Activated CD4-positive, alpha-beta T cell treated with anti-CD3 and anti-CD28 coated beads, Interleukin-2, Interleukin-6, amounts not matched to agents 100 ng/mL and 50 ng/mL, durations not matched to agents 16 hours and 8 hours (primary cell): ENCODE data around the gene ATF6.

Experiments
- DNase-seq: peaks from one replicate; pipeline ENCODE4 v3.0.0-alpha.2; 2020

Gene ATF6

GRCh38 chr1:161907265-161907664, 141.1 kb downstream of the ATF6 start:
- no peak for DNase-seq

- DNase-seq, result no peak
Measured at GRCh38 chr1:161908264-161908663, 142.1 kb downstream of the ATF6 start.

- DNase-seq, result no peak
Measured at GRCh38 chr1:161910604-161911003, 144.5 kb downstream of the ATF6 start.

GRCh38 chr1:161913482-161914140, 147.5 kb downstream of the ATF6 start:
- no peak for DNase-seq

GRCh38 chr1:161914595-161914994, 148.5 kb downstream of the ATF6 start:
- DNase-seq, result no peak

GRCh38 chr1:161915051-161915503, 149.0 kb downstream of the ATF6 start:
- peak; percentile 38 for DNase-seq

- no peak for DNase-seq
Measured at GRCh38 chr1:161915978-161916377, 149.9 kb downstream of the ATF6 start.

- DNase-seq, result no peak
Measured at GRCh38 chr1:161919229-161919628, 153.1 kb downstream of the ATF6 start.

GRCh38 chr1:161921491-161921890, 155.4 kb downstream of the ATF6 start:
- no peak for DNase-seq

GRCh38 chr1:161921990-161922389, 155.9 kb downstream of the ATF6 start:
- no peak for DNase-seq

DNA sequence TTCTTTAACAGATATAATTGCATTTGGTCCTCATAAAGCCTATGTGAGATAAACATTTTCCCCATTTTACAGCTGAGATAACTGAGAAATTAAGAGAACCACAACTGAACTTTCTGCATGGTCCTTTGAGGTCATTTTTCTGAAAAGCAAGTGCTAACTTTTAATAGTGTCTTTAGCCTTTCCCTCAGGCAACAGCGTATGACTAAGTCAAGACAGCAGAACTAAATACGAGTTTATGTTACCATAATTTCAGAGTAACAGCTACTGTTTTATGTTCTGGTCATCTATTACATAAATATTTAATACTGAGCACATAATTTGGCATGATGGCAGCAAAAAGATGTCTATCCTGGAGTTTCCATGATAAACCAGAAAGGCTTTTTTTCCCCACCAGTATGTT, 161.9 kb downstream of the ATF6 start:
- DNase-seq, result no peak

DNA sequence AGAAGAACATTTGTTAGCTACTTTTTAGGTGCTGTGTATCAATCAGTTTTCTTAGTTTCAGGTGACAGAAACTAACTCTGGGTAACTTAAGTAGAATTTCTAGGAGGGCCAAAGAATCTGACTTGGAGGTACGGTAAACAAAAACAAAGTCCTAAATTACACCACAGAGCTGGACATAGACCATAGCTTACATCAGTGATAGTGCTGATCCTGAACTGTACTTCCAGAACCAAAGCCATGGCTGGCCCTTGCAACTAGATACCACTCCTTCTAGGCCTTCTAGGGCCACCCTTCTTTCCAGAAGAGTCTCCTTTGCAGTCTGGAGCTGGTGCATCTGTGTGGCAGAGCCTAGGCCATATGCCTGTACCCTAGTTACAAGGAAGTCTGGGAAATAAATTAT, 163.0 kb downstream of the ATF6 start:
- DNase-seq, result no peak

- no peak for DNase-seq
Measured at GRCh38 chr1:161930064-161930463, 163.9 kb downstream of the ATF6 start.

- no peak for DNase-seq
Measured at GRCh38 chr1:161932668-161933067, 166.5 kb downstream of the ATF6 start.

GRCh38 chr1:161933592-161934588, 167.8 kb downstream of the ATF6 start:
- DNase-seq, result peak; percentile 30

GRCh38 chr1:161935264-161935663, 169.1 kb downstream of the ATF6 start:
- no peak for DNase-seq

DNA sequence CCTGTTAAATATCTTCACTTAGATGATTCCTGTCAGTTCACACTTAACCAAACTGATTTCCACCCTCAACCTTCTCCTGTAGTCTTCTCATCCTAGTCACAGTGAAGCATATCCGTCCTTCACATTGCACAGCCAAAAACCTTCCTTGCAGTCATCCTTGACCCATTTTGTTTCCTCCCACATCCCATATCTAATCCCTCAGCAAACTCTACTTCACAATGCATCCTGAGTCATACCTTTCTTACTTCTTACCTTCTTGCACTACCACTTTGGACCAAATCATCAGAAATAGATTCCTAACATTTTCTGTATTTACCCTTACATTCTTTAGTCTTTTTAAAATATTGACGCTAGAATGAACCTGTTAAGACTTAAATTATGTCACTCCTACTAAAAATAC, 170.7 kb downstream of the ATF6 start:
- no peak for DNase-seq

- no peak for DNase-seq
Measured at GRCh38 chr1:161940866-161941591, 174.9 kb downstream of the ATF6 start.

DNA sequence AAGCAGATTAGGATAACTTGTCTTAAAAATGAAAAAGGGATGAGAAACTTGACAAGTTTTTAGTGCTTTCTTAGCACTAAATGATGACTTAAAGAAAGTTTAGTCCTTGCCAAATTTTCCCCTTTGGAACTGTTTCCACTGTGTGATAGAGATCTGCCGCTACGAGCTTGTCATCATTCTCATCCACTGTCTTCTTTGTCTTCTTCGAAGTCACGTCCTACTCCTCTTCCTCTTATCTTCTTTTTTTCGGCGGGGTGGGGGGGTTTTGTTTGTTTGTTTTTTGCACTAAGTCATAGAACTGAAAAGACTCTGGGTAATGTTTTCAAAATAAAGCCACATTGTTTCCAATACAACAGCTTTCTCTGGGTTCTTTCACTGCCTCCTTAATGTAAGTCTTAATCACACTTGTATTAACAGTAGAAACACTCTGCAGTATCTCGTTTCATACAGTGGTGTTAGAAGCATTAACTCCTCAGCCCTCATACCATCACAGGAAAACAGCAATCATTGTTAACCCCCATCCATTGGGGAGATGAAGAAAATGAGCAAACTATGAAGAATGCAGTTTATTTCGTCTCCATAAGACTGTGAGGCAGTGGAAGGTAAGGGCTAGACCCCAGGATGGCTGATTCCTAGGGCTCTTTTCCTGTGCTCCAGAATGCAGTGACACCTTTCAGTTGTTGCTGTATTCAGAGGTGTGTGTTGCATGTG, 175.8 kb downstream of the ATF6 start:
- DNase-seq, result no peak

DNA sequence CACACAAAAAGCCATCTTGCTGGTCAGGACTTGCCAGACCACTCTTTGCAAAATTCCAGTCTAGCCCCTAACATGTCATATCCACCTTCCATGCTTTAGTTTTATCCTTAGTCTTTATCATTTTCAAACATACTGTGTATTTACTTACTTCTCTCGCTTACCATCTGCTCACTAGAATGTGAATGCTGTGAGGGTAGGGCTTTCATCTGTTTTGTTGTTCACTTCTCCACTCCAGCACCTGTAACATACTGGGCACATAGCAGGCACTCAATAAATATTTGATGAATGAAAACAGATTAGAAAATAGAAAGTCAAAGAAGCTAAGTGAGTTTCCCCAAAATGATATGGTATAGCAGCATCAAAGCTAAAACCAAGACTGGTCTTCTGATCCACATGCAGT, 177.6 kb downstream of the ATF6 start:
- DNase-seq, result no peak

DNA sequence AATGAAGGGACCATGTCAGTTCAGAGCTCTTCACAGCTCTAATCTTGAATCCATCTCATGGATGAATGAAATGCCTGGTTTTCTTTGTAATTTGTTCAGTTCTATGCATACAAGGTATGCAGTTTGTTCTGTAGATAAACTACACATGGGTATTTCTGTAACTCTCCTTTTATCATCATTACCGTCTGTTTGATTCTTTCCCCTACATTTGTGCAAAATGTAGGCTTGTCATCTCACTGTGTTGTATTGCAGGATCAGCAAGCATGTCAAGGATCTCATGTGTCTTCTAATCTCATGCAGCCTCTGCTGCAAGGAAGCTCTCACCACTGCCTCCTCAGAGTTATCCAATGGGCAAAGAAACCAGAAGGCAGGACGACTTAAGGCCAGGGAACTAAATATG, 178.3 kb downstream of the ATF6 start:
- no peak for DNase-seq

- DNase-seq, result no peak
Measured at GRCh38 chr1:161945306-161946060, 179.4 kb downstream of the ATF6 start.
